HepG2 (cell line): ENCODE measurements around the gene SPNS3.

ENCODE experiments used
- ARNT2 ChIP-seq: sonication (generic); formaldehyde crosslinking; IDR thresholded peaks from 2 replicates; pipeline ENCODE4 v1.8.0; 2022; ENCODE audit warnings: mild to moderate bottlenecking, low read depth, missing genetic modification reagents, moderate library complexity
- CTCF ChIP-seq: sonication (generic); formaldehyde crosslinking; IDR thresholded peaks from 2 replicates; pipeline ENCODE4 v1.5.0; 2020; ENCODE audit warnings: mild to moderate bottlenecking, missing genetic modification reagents, moderate library complexity
- FOXK2 ChIP-seq: fragments of 450-650 bp; IDR thresholded peaks from 2 replicates; pipeline ENCODE4 v1.6.1; 2016
- GATA4 ChIP-seq: sonication (generic); IDR thresholded peaks from 2 replicates; pipeline ENCODE4 v1.6.1; 2016; ENCODE audit warnings: antibody characterized with exemption, low read depth, borderline replicate concordance
- NR2C2 ChIP-seq: sonication (generic); formaldehyde crosslinking; IDR thresholded peaks from 2 replicates; pipeline ENCODE4 v1.4.0; 2020; ENCODE audit warnings: missing genetic modification reagents, mild to moderate bottlenecking, moderate library complexity, borderline replicate concordance
- RAD21 ChIP-seq: fragments of 450-650 bp; formaldehyde crosslinking; IDR thresholded peaks from 2 replicates; pipeline ENCODE4 v1.5.0; 2020; ENCODE audit warnings: mild to moderate bottlenecking
- RARG ChIP-seq: sonication (generic); formaldehyde crosslinking; IDR thresholded peaks from 2 replicates; pipeline ENCODE4 v1.4.0; 2020; ENCODE audit warnings: low read depth, mild to moderate bottlenecking, missing genetic modification reagents
- U2AF2 ChIP-seq: fragments of 200-400 bp; formaldehyde crosslinking; IDR thresholded peaks from 2 replicates; pipeline ENCODE4 v1.6.1; 2017; ENCODE audit warnings: low read depth, mild to moderate bottlenecking, low read length
- ZBTB8A ChIP-seq: sonication (generic); formaldehyde crosslinking; IDR thresholded peaks from 2 replicates; pipeline ENCODE4 v1.4.0; 2020; ENCODE audit warnings: mild to moderate bottlenecking, low read depth, missing genetic modification reagents, borderline replicate concordance
- ZNF660 ChIP-seq: sonication (generic); formaldehyde crosslinking; IDR thresholded peaks from 2 replicates; pipeline ENCODE4 v1.5.1; 2020; ENCODE audit warnings: mild to moderate bottlenecking, low read depth, missing genetic modification reagents, borderline replicate concordance
- TF ChIP-seq, protein P1 (sequence below): sonication (generic); formaldehyde crosslinking; IDR thresholded peaks from 2 replicates; pipeline ENCODE4 v1.9.0; 2021; ENCODE audit warnings: missing genetic modification reagents, borderline replicate concordance

DNA sequence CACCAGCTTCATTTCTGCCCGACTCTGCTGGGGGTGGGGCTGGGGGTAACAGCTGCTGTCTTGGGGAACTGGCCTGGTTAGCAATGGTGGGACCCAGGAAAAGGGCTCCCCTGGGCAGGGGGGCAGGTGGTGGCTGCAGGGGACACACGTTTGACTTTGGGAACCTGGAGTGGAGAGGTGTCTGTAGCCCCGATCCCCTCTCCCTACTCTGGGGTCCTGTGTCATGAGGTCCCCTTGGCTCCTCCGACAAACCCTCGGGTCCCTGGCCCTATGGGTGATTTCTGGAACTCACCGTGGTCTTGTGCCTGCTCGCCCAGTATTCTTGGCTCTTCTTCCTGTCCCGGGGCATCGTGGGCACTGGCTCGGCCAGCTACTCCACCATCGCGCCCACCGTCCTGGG, 12.0 kb downstream of the SPNS3 start:
- TF ChIP-seq RARG (CRISPR knock-in tag) (no peak), ZNF660 (CRISPR knock-in tag) (no peak), ARNT2 (CRISPR knock-in tag) (no peak), GATA4 (no peak), NR2C2 (CRISPR knock-in tag) (no peak), CTCF (CRISPR knock-in tag) (no peak), ZBTB8A (no peak), FOXK2 (no peak), RAD21 (no peak), U2AF2 (no peak)
- TF ChIP-seq, protein P1, sequence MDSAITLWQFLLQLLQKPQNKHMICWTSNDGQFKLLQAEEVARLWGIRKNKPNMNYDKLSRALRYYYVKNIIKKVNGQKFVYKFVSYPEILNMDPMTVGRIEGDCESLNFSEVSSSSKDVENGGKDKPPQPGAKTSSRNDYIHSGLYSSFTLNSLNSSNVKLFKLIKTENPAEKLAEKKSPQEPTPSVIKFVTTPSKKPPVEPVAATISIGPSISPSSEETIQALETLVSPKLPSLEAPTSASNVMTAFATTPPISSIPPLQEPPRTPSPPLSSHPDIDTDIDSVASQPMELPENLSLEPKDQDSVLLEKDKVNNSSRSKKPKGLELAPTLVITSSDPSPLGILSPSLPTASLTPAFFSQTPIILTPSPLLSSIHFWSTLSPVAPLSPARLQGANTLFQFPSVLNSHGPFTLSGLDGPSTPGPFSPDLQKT (CRISPR knock-in tag), result no peak
